ENCODE data around the gene ARID2.

Gene ARID2

DNA sequence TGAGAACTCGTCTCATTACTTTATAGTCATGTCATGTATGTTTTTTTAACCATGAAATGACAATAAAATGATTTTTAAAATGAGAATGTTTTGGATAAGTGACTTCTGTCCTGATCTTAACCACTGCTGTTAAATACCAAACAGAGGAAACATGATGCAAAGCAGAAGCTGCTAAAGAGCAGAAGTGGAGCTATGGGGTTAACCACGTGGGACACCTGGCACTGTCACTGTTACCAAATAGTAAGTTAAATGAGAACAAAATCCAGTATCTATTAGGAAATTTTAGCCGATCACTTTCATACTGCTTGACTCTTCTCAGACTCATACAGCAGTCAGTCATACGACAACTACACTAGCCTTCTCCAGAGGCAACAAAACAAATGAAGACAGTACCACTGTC is 178.4 kb downstream of the ARID2 start:
- no peaks in the 10 kb centered on the region for H3K9me2 ChIP-seq (ENCODE audit: low read depth, low read length)
- no peak overlapping the region for H3K4me2 ChIP-seq (ENCODE audit: low read length)
- H3K4me3 ChIP-seq (ENCODE audit: low read depth, low read length, poor library complexity, severe bottlenecking) = no peak overlapping the region
- no peaks in the 10 kb centered on the region for H3F3A ChIP-seq (ENCODE audit: insufficient read depth, low read length)
- no peaks in the 10 kb centered on the region for H3K9me3 ChIP-seq (ENCODE audit: low read length)
- H4K20me1 ChIP-seq (ENCODE audit: insufficient read depth, low read length) = no peaks in the 10 kb centered on the region
- peaks cover 14% of the 10 kb centered on the region for H3K4me1 ChIP-seq (ENCODE audit: insufficient read depth, low read length, severe bottlenecking)
- no peak overlapping the region for H3K27ac ChIP-seq (ENCODE audit: low read depth, low read length, poor library complexity, severe bottlenecking)
- no peaks in the 10 kb centered on the region for H3K27me3 ChIP-seq (ENCODE audit: insufficient read depth, low read length)
- H3K9ac ChIP-seq (ENCODE audit: low read length) = no peak overlapping the region
- TF ChIP-seq CTCF (IDR thresholded peaks at IDR 0.05; ENCODE audit: low read length) (no peak), EZH2 (IDR thresholded peaks at IDR 0.05; ENCODE audit: borderline replicate concordance, low read length) (no peak)
- no peak overlapping the region for H2AFZ ChIP-seq (ENCODE audit: low read length)
- peaks cover 4% of the 10 kb centered on the region; the same call in 1 of the 2 replicates for H3K36me3 ChIP-seq (ENCODE audit: insufficient read depth, low read length)
- no peaks in the 10 kb centered on the region for H3K79me2 ChIP-seq (ENCODE audit: insufficient read depth, low read length)

GRCh38 chr12:45909041-45909713 is 179.7 kb downstream of the ARID2 start:
- no peak for TF ChIP-seq EZH2 (IDR thresholded peaks at IDR 0.05; ENCODE audit: borderline replicate concordance, low read length)
- TF ChIP-seq CTCF (IDR thresholded peaks at IDR 0.05; ENCODE audit: low read length) = no peak
- Histone ChIP-seq H4K20me1 (ENCODE audit: insufficient read depth, low read length) (no peaks in the 10 kb centered on the region), H2AFZ (ENCODE audit: low read length) (no peak overlapping the region), H3K9me3 (ENCODE audit: low read length) (no peaks in the 10 kb centered on the region), H3K27me3 (ENCODE audit: insufficient read depth, low read length) (no peaks in the 10 kb centered on the region), H3K4me1 (ENCODE audit: insufficient read depth, low read length, severe bottlenecking) (peaks cover 14% of the 10 kb centered on the region), H3K4me2 (ENCODE audit: low read length) (no peak overlapping the region), H3K9me2 (ENCODE audit: low read depth, low read length) (no peaks in the 10 kb centered on the region), H3K27ac (ENCODE audit: low read depth, low read length, poor library complexity, severe bottlenecking) (no peak overlapping the region), H3K79me2 (ENCODE audit: insufficient read depth, low read length) (no peaks in the 10 kb centered on the region), H3K9ac (ENCODE audit: low read length) (no peak overlapping the region), H3K4me3 (ENCODE audit: low read depth, low read length, poor library complexity, severe bottlenecking) (no peak overlapping the region), H3F3A (ENCODE audit: insufficient read depth, low read length) (no peaks in the 10 kb centered on the region), H3K36me3 (ENCODE audit: insufficient read depth, low read length) (peaks cover 4% of the 10 kb centered on the region; the same call in 1 of the 2 replicates)

DNA sequence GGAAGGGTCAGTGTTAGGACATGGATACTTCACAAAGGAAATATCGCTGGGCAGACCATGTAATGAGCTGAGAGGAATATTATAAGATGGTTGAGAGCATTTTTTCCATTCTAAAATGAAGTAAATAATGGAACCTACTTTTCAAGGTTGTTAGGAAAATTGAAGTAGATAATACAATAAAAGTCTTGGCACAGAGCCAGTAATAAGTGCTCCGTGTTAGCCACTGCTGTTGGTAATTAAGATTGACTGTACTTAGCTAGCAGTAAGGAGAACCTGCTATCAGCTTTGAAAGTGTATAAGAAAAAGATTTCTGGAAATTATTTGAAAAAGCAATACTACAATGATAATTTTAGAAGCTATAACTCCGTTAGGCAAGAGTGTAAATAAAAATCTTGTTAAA is 183.3 kb downstream of the ARID2 start:
- Histone ChIP-seq H3K4me2 (ENCODE audit: low read length) (no peak overlapping the region), H3K79me2 (ENCODE audit: insufficient read depth, low read length) (no peaks in the 10 kb centered on the region), H3K4me3 (ENCODE audit: low read depth, low read length, poor library complexity, severe bottlenecking) (no peak overlapping the region)

More for the DNA sequence above, 183.3 kb downstream of the ARID2 start:
- no peak overlapping the region for H3K9ac ChIP-seq (ENCODE audit: low read length)
- no peak for TF ChIP-seq EZH2 (IDR thresholded peaks at IDR 0.05; ENCODE audit: borderline replicate concordance, low read length)
- TF ChIP-seq CTCF (IDR thresholded peaks at IDR 0.05; ENCODE audit: low read length) = no peak
- H3F3A ChIP-seq (ENCODE audit: insufficient read depth, low read length) = no peaks in the 10 kb centered on the region
- no peaks in the 10 kb centered on the region for H4K20me1 ChIP-seq (ENCODE audit: insufficient read depth, low read length)
- no peak overlapping the region for H3K27ac ChIP-seq (ENCODE audit: low read depth, low read length, poor library complexity, severe bottlenecking)
- H3K9me2 ChIP-seq (ENCODE audit: low read depth, low read length) = no peaks in the 10 kb centered on the region
- H3K36me3 ChIP-seq (ENCODE audit: insufficient read depth, low read length) = no peaks in the 10 kb centered on the region
- peaks cover 6% of the 10 kb centered on the region for H3K4me1 ChIP-seq (ENCODE audit: insufficient read depth, low read length, severe bottlenecking)
- no peaks in the 10 kb centered on the region for H3K27me3 ChIP-seq (ENCODE audit: insufficient read depth, low read length)
- no peak overlapping the region for H2AFZ ChIP-seq (ENCODE audit: low read length)
- no peaks in the 10 kb centered on the region for H3K9me3 ChIP-seq (ENCODE audit: low read length)

Measured in OCI-LY1 (cell line).